Suprapubic skin (tissue), 4 donors: ENCODE data around the gene COLEC11. TPM values are rescaled to one million over a fixed set of nuclear protein-coding genes. Genes with fewer than 3 reads are reported as not detected.

Experiments used
- DNase-seq, 2 donors: peaks; one replicate each; pipeline ENCODE4 v3.0.0-alpha.2; 2019; ENCODE audit warnings: low spot score in 2 of 2
- H3K27ac ChIP-seq: fragments of 200-600 bp; sonication (generic); one replicate; pipeline ENCODE4 v1.5.1; 2019
- H3K27me3 ChIP-seq: fragments of 200-600 bp; sonication (generic); one replicate; pipeline ENCODE4 v1.5.1; 2019
- H3K36me3 ChIP-seq: fragments of 200-600 bp; sonication (generic); one replicate; pipeline ENCODE4 v1.5.1; 2019
- H3K4me1 ChIP-seq: fragments of 200-600 bp; sonication (generic); one replicate; pipeline ENCODE4 v1.5.1; 2019
- H3K4me3 ChIP-seq: fragments of 200-600 bp; sonication (generic); one replicate; pipeline ENCODE4 v1.5.1; 2019; ENCODE audit warnings: mild to moderate bottlenecking
- H3K9me3 ChIP-seq: fragments of 200-600 bp; sonication (generic); one replicate; pipeline ENCODE4 v1.5.1; 2019
- EP300 ChIP-seq: sonication (generic); formaldehyde crosslinking; IDR thresholded peaks from one replicate; pipeline ENCODE4 v1.6.1; 2017; ENCODE audit warnings: antibody characterized with exemption
- POLR2A ChIP-seq, 2 donors: fragments of 450-650 bp; IDR thresholded peaks; one replicate each; pipeline ENCODE4 v1.6.1; 2017; ENCODE audit warnings: antibody characterized with exemption in 2 of 2, mild to moderate bottlenecking in 2 of 2, moderate library complexity in 2 of 2
- POLR2AphosphoS5 ChIP-seq, 3 donors: sonication (generic); formaldehyde crosslinking; IDR thresholded peaks; one replicate each; pipeline ENCODE4 v1.6.1; 2017; ENCODE audit warnings: antibody characterized with exemption in 3 of 3
- WGBS: methylation state at CpG from one replicate; pipeline ENCODE4 v1.1.5; 2018; 5-methylcytosine and 5-hydroxymethylcytosine counted together
- total RNA-seq, 4 donors: library from RNA; depleted of rRNA; stranded (reverse); fragments of >200 nt; gene quantifications; one replicate each; pipeline ENCODE4 v1.1.0, GENCODE V29; 2016
- TF ChIP-seq, protein P1 (sequence below), 2 donors: fragments of 200-600 bp in 1 of 2; fragments of 450-650 bp in 1 of 2; sonication (generic) in 1 of 2; IDR thresholded peaks; one replicate each; pipeline ENCODE4 v1.5.1; 2016 to 2019; ENCODE audit warnings: antibody characterized with exemption in 2 of 2, mild to moderate bottlenecking in 1 of 2, moderate library complexity in 1 of 2

COLEC11 gene
- total RNA-seq, 4 donors from 2014 or later, result 0.39 to 0.68 TPM; not detected in 2

GRCh38 chr2:3662239-3662638, 67.3 kb downstream of the COLEC11 start:
- no peak overlapping the region for H3K27ac ChIP-seq
- no peaks in the 10 kb centered on the region for H3K36me3 ChIP-seq
- no peaks in the 10 kb centered on the region for H3K4me1 ChIP-seq
- no peak overlapping the region for H3K4me3 ChIP-seq
- no peak for TF ChIP-seq POLR2AphosphoS5 (IDR thresholded peaks at IDR 0.05)
- no peak for TF ChIP-seq POLR2A (IDR thresholded peaks at IDR 0.05)
- no peaks in the 10 kb centered on the region for H3K9me3 ChIP-seq
- peak in 1 of 2 donors; percentile 31 for DNase-seq
- WGBS, result 76% methylated on average over 6 of the region's 6 CpGs
- peaks cover 5% of the 10 kb centered on the region for H3K27me3 ChIP-seq

DNA sequence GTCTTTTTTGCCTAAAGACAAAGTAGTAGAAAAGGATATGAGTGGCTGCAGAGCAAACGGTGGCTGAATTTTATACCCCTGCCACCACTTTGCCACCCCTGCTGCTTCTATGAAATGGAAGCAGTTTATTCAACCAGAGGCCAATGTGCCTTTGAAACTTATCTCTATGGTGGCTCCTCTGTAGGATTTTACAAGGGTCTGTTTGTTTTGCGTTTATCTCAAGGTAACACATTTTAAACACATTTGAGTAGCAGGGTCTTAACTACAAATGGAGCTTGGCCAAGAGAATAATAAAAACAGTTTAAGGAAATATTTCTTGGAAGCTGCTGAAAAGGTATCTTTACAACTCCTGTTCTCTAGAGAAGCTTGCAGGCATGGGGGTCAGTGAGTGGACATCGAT, 69.2 kb downstream of the COLEC11 start:
- Histone ChIP-seq H3K27me3 (peaks cover 5% of the 10 kb centered on the region), H3K27ac (no peak overlapping the region), H3K36me3 (no peaks in the 10 kb centered on the region), H3K9me3 (no peaks in the 10 kb centered on the region), H3K4me3 (no peak overlapping the region), H3K4me1 (no peaks in the 10 kb centered on the region)
- WGBS, result 57% methylated on average over 3 of the region's 3 CpGs
- TF ChIP-seq EP300 (no peak), POLR2AphosphoS5 (IDR thresholded peaks at IDR 0.05) (no peak), POLR2A (IDR thresholded peaks at IDR 0.05) (no peak)
- TF ChIP-seq, protein P1, sequence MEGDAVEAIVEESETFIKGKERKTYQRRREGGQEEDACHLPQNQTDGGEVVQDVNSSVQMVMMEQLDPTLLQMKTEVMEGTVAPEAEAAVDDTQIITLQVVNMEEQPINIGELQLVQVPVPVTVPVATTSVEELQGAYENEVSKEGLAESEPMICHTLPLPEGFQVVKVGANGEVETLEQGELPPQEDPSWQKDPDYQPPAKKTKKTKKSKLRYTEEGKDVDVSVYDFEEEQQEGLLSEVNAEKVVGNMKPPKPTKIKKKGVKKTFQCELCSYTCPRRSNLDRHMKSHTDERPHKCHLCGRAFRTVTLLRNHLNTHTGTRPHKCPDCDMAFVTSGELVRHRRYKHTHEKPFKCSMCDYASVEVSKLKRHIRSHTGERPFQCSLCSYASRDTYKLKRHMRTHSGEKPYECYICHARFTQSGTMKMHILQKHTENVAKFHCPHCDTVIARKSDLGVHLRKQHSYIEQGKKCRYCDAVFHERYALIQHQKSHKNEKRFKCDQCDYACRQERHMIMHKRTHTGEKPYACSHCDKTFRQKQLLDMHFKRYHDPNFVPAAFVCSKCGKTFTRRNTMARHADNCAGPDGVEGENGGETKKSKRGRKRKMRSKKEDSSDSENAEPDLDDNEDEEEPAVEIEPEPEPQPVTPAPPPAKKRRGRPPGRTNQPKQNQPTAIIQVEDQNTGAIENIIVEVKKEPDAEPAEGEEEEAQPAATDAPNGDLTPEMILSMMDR (IDR thresholded peaks at IDR 0.05), result no peak
- no peak for DNase-seq

- WGBS, result 38% methylated on average over 8 of the region's 8 CpGs
Measured at GRCh38 chr2:3664925-3665324, 70.0 kb downstream of the COLEC11 start.

DNA sequence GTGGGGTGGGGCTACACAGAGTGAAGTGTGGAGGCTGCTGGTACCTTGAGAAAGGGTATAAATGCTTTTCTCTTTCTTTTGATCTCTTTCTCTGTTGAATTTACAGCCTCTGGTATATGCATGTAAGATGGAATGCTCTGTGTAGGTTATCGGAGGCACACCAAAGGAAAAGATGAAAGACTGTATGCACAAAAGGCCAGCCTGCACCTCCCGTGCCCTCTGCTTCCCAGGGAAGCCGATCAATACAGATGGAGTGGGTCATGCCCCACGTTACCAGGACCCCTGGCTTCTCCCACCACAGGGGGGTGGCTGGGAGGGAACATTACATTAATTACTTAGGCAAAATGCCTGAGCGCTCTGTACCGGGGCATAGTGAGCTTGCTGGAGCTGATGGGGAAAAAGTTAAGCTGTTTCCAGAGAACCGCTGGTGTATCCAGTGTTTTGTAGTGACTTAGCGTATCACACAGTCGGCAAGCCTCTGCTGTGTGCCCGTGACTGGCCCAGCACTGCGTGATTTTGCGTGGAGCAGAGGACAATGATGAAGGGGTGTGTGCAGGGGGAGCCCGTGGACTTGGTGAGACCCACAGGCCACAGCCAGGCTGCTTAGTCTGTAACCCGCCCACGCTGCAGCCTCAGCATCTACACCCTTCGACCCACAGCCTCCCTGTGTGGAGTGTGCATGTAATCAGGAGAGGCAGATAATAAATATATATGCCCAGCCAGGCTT, 71.1 kb downstream of the COLEC11 start:
- no peaks in the 10 kb centered on the region for H3K36me3 ChIP-seq
- DNase-seq, result peak in 1 of 2 donors; percentile 69
- H3K27me3 ChIP-seq, result peaks cover 5% of the 10 kb centered on the region
- no peaks in the 10 kb centered on the region for H3K4me1 ChIP-seq
- H3K9me3 ChIP-seq, result no peaks in the 10 kb centered on the region
- WGBS, result 86% methylated on average over 14 of the region's 16 CpGs
- TF ChIP-seq EP300 (no peak), POLR2AphosphoS5 (IDR thresholded peaks at IDR 0.05) (no peak), POLR2A (IDR thresholded peaks at IDR 0.05) (no peak)
- TF ChIP-seq, protein P1 (IDR thresholded peaks at IDR 0.05), result no peak
- no peak overlapping the region for H3K27ac ChIP-seq
- H3K4me3 ChIP-seq, result no peak overlapping the region

More at GRCh38 chr2:3664925-3665324, 70.0 kb downstream of the COLEC11 start:
- H3K27ac ChIP-seq, result no peak overlapping the region
- no peaks in the 10 kb centered on the region for H3K36me3 ChIP-seq
- no peaks in the 10 kb centered on the region for H3K4me1 ChIP-seq
- H3K9me3 ChIP-seq, result no peaks in the 10 kb centered on the region
- DNase-seq, result peak in 1 of 2 donors; percentile 49
- H3K27me3 ChIP-seq, result peaks cover 5% of the 10 kb centered on the region
- H3K4me3 ChIP-seq, result no peak overlapping the region
- TF ChIP-seq POLR2A (IDR thresholded peaks at IDR 0.05) (no peak), EP300 (no peak), POLR2AphosphoS5 (IDR thresholded peaks at IDR 0.05) (no peak)
- TF ChIP-seq, protein P1 (IDR thresholded peaks at IDR 0.05), result no peak

DNA sequence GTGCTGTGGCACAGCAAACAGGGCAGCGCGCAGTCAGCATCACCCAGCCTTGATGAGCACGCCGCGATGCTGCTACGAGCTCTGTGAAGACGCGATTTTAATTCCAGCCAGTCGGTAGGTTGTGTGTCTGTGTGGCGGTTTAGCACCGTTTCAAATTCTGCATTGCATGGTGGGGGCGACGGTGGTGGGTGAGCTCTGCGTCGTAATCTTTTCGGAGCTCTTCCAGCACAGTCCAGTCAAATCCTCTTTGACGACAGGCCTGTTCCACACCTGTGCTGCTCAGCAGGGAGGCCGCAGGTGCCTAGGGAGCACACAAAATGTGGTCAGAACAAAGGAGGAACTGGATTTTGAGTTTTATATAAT, 71.7 kb downstream of the COLEC11 start:
- Histone ChIP-seq H3K9me3 (no peaks in the 10 kb centered on the region), H3K27ac (no peak overlapping the region), H3K4me3 (no peak overlapping the region), H3K4me1 (no peaks in the 10 kb centered on the region), H3K27me3 (peaks cover 5% of the 10 kb centered on the region), H3K36me3 (no peaks in the 10 kb centered on the region)
- DNase-seq, result no peak
- no peak for TF ChIP-seq POLR2AphosphoS5 (IDR thresholded peaks at IDR 0.05)
- TF ChIP-seq POLR2A (IDR thresholded peaks at IDR 0.05), result no peak
- TF ChIP-seq EP300, result no peak
- TF ChIP-seq, protein P1 (IDR thresholded peaks at IDR 0.05), result no peak
- 98% methylated on average over 18 of the region's 18 CpGs for WGBS
